Fibroblast of lung (primary cell): Measurements from ENCODE around the gene PHRF1.
"Not testable (repeated sequence)": the region's sequence is repeated elsewhere in the genome, so short reads cannot be mapped to it uniquely, and the experiment has no call there.

Experiments used
- CTCF ChIP-seq, 2 donors: IDR thresholded peaks in 1 of 2; conservative IDR thresholded peaks in 1 of 2; 1 replicate in 1 of 2; 2 replicates in 1 of 2; pipeline ENCODE4 v1.5.1; 2011 to 2012; ENCODE audit warnings: low read length in 2 of 2, control low read depth in 1 of 2, inconsistent platforms in 1 of 2, low read depth in 1 of 2, mild to moderate bottlenecking in 1 of 2
- EZH2 ChIP-seq: IDR thresholded peaks from 2 replicates; pipeline ENCODE4 v1.5.1; 2012; ENCODE audit warnings: low read length, control low read depth, mild to moderate bottlenecking; ENCODE audit errors: missing control alignments

DNA sequence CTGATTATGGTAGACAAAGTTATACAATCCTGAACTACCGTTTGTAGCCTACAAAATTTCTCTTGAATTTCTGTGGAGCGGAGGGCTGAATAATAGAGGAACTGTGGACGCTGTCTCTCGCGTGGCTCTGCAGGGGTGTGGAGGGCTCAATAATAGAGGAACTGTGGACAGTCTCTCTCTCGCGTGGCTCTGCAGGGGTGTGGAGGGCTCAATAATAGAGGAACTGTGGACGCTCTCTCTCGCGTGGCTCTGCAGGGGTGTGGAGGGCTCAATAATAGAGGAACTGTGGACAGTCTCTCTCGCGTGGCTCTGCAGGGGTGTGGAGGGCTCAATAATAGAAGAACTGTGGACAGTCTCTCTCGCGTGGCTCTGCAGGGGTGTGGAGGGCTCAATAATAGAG, 76.9 kb downstream of the PHRF1 start:
- not testable (repeated sequence) for TF ChIP-seq CTCF (conservative IDR thresholded peaks at IDR 0.05 in 1 of 2, IDR thresholded peaks at IDR 0.05 in 1 of 2; ENCODE audit: low read depth in 1 of 2, low read length in 2 of 2); EZH2
